Measurements from ENCODE around the gene ZMIZ1.

ZMIZ1 gene

DNA sequence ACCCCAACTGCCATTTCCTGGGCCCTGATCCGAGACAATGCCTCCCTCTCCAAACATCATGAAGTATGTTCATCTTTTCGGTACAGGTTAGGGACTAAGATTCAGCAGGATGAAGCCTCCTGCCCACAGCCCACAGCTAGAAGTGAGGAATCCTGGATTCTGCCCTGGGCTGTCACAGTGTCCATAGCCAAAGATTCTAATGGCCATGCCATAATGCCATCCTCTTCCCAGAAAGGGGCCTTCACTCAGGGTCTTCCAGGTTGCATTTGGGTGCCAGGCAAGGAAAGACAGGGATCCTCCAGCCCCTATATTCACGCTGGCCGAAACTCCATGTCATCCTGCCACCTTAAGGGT, 15.7 kb upstream of the ZMIZ1 start:
- H3K4me3 ChIP-seq (ENCODE audit: low read length, poor library complexity, severe bottlenecking) = no peak overlapping the region
- H3K9ac ChIP-seq (ENCODE audit: low read depth, low read length, poor library complexity, severe bottlenecking) = peak overlapping the region; percentile 78
- H3K4me2 ChIP-seq (ENCODE audit: low read depth, low read length, poor library complexity, severe bottlenecking) = no peak overlapping the region
- no peaks in the 10 kb centered on the region for H4K20me1 ChIP-seq (ENCODE audit: insufficient read depth, low read length, poor library complexity, severe bottlenecking)
- H2AFZ ChIP-seq (ENCODE audit: low read length) = no peak overlapping the region
- H3K36me3 ChIP-seq (ENCODE audit: insufficient read depth, low read length) = no peaks in the 10 kb centered on the region
- TF ChIP-seq, protein P1, sequence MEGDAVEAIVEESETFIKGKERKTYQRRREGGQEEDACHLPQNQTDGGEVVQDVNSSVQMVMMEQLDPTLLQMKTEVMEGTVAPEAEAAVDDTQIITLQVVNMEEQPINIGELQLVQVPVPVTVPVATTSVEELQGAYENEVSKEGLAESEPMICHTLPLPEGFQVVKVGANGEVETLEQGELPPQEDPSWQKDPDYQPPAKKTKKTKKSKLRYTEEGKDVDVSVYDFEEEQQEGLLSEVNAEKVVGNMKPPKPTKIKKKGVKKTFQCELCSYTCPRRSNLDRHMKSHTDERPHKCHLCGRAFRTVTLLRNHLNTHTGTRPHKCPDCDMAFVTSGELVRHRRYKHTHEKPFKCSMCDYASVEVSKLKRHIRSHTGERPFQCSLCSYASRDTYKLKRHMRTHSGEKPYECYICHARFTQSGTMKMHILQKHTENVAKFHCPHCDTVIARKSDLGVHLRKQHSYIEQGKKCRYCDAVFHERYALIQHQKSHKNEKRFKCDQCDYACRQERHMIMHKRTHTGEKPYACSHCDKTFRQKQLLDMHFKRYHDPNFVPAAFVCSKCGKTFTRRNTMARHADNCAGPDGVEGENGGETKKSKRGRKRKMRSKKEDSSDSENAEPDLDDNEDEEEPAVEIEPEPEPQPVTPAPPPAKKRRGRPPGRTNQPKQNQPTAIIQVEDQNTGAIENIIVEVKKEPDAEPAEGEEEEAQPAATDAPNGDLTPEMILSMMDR (conservative IDR thresholded peaks at IDR 0.05; ENCODE audit: low read length) = no peak
- TF ChIP-seq EZH2phosphoT487 (IDR thresholded peaks at IDR 0.05; ENCODE audit: borderline replicate concordance) = no peak
- H3K4me1 ChIP-seq (ENCODE audit: insufficient read depth, low read length, poor library complexity, severe bottlenecking) = peaks cover 50% of the 10 kb centered on the region
- H3F3A ChIP-seq (ENCODE audit: low read depth) = no peaks in the 10 kb centered on the region
- no peaks in the 10 kb centered on the region for H3K27me3 ChIP-seq (ENCODE audit: insufficient read depth, low read length, poor library complexity, severe bottlenecking)
- no peaks in the 10 kb centered on the region for H3K79me2 ChIP-seq (ENCODE audit: insufficient read depth, low read length)
- H3K9me2 ChIP-seq (replicated peaks; ENCODE audit: low read depth, low read length) = no peaks in the 10 kb centered on the region
- no peaks in the 10 kb centered on the region for H3K9me3 ChIP-seq (ENCODE audit: insufficient read depth, low read depth, low read length)

DNA sequence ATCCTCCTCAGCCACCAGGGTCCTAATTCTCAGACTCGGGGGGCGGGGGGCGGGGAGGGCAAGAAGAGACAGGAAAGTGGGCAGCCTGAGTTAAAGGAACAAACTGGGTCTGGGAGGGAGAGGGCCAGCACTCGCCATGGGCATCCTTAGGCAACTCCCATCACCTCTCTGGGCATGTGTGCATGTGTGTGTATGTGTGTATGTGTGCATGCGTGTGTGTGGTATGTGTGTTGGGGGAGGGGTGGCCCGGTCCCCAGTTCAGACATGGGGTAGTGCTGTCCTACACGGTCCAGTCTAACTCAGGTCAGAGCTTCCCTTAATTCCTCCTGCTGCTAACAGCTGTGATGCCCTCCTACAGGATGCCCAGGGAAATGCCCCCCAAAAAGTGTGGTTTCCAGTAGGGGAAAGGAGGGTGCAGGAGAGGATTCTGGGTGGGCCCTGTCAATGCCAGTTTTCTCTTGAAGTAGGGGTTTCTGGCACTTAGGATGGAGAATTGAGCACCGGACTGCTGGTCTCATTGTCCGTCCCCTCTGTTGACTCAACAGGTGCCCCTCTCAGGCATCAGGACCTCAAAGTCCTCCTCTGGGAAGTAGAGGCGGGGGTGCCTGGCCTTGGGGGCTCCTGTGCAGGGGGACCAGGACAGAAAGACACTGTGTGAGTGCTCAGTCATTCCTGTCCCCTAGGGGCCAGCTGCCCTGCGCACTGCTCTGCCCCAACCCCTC, 15.1 kb upstream of the ZMIZ1 start:
- no peaks in the 10 kb centered on the region for H3K9me3 ChIP-seq (ENCODE audit: insufficient read depth, low read depth, low read length)
- no peaks in the 10 kb centered on the region for H3F3A ChIP-seq (ENCODE audit: low read depth)
- H2AFZ ChIP-seq (ENCODE audit: low read length) = no peak overlapping the region
- H3K36me3 ChIP-seq (ENCODE audit: insufficient read depth, low read length) = no peaks in the 10 kb centered on the region
- H3K4me3 ChIP-seq (ENCODE audit: low read length, poor library complexity, severe bottlenecking) = no peak overlapping the region
- no peaks in the 10 kb centered on the region for H3K27me3 ChIP-seq (ENCODE audit: insufficient read depth, low read length, poor library complexity, severe bottlenecking)
- H3K79me2 ChIP-seq (ENCODE audit: insufficient read depth, low read length) = no peaks in the 10 kb centered on the region
- H3K9me2 ChIP-seq (replicated peaks; ENCODE audit: low read depth, low read length) = no peaks in the 10 kb centered on the region
- TF ChIP-seq EZH2phosphoT487 (IDR thresholded peaks at IDR 0.05; ENCODE audit: borderline replicate concordance) = no peak
- TF ChIP-seq, protein P1 (conservative IDR thresholded peaks at IDR 0.05; ENCODE audit: low read length) = no peak
- no peaks in the 10 kb centered on the region for H4K20me1 ChIP-seq (ENCODE audit: insufficient read depth, low read length, poor library complexity, severe bottlenecking)
- no peak overlapping the region for H3K9ac ChIP-seq (ENCODE audit: low read depth, low read length, poor library complexity, severe bottlenecking)
- peaks cover 45% of the 10 kb centered on the region for H3K4me1 ChIP-seq (ENCODE audit: insufficient read depth, low read length, poor library complexity, severe bottlenecking)
- H3K4me2 ChIP-seq (ENCODE audit: low read depth, low read length, poor library complexity, severe bottlenecking) = no peak overlapping the region

DNA sequence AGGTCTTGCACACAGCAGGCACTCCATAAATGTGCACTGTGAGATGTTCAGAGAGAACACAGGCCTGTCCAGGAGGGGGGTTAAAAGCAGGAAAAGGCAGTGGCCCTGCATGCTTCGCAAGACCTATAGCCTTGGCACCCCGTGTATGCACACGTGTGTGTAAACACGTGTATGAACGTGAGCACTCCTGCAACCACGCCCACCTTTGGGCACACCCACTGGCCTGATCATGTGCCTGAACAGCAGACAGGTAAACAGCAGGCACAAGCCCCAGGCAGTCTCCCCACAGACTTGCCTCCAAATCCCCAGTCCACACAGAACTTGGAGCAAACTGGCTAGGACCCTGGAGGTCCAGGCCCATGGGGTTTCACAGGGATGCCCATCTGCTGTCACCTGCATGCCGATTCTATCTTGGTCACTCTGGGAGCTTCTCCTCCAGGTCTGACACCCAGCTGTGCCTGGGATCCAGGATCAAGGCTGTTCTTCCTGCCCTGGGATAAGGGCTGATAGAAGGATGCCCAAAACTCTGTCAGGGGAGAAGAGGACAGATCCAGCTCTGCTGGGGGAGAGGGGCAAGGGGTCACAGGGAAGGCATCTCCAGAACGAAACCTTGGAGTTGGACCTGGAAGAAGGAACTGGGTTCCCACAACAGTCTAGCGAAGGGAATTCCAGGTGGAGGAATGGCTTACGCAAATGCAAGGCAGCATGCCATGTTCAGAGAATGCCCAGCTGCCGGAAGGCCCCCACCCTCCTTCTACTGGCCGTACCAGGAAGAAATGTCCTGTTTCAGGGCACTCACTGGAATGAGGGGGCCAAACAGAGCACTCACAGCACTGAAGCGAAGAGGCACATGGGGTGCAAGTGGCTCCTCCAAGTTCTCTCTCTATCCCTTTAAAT, 14.3 kb upstream of the ZMIZ1 start:
- Histone ChIP-seq H3K9me3 (ENCODE audit: insufficient read depth, low read depth, low read length) (no peaks in the 10 kb centered on the region), H2AFZ (ENCODE audit: low read length) (no peak overlapping the region), H3K9me2 (replicated peaks; ENCODE audit: low read depth, low read length) (no peaks in the 10 kb centered on the region), H3K27me3 (ENCODE audit: insufficient read depth, low read length, poor library complexity, severe bottlenecking) (no peaks in the 10 kb centered on the region), H3K4me1 (ENCODE audit: insufficient read depth, low read length, poor library complexity, severe bottlenecking) (peaks cover 38% of the 10 kb centered on the region), H3K4me2 (ENCODE audit: low read depth, low read length, poor library complexity, severe bottlenecking) (no peak overlapping the region), H3K36me3 (ENCODE audit: insufficient read depth, low read length) (no peaks in the 10 kb centered on the region), H3K4me3 (ENCODE audit: low read length, poor library complexity, severe bottlenecking) (no peak overlapping the region), H3K79me2 (ENCODE audit: insufficient read depth, low read length) (no peaks in the 10 kb centered on the region), H3F3A (ENCODE audit: low read depth) (no peaks in the 10 kb centered on the region), H3K9ac (ENCODE audit: low read depth, low read length, poor library complexity, severe bottlenecking) (no peak overlapping the region), H4K20me1 (ENCODE audit: insufficient read depth, low read length, poor library complexity, severe bottlenecking) (no peaks in the 10 kb centered on the region)
- TF ChIP-seq, protein P1 (conservative IDR thresholded peaks at IDR 0.05; ENCODE audit: low read length) = no peak
- TF ChIP-seq EZH2phosphoT487 (IDR thresholded peaks at IDR 0.05; ENCODE audit: borderline replicate concordance) = no peak

All from Loucy (cell line).